Measurements from ENCODE around the gene ZBTB7C.

Gene ZBTB7C

DNA sequence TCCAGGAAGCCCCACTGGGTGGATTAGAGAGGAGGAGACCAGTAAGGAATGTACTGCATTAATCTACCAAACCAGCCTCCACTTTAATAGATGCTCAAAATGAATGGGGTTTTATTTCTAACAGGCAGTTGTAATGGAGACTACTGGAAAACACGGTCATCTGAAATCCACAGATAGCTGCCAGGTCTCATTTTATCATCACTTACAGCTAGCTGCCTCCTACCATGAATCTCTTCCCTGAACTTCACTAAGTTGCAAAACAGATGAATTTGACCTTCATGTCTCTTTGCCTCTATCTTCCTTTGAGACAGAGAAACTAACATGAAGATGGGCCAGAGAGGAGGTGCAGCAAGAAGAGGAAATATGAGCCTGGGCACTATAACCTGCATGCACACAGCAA, 21.9 kb downstream of the ZBTB7C start:
- no peak for DNase-seq

DNA sequence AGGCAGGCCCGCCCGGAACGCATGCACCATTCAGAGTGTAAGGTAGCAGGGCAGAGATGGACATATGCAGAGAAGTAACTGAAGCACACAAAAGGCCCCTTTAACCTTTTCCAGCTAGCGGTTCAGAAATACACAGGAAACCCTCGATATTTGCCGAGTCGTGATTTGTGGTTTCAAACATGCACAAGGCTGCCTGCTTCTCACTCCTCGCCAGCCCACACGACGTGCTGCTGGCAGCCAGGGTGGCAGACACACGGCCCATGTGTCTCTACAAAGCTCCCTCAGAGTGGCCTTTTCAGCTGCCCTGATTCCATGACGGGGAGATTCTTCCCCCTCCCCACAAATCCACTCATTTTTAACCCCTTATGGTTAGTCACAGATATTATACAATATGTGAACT, 23.6 kb downstream of the ZBTB7C start:
- no peak for DNase-seq

- DNase-seq: no peak
These were observed 32.2 kb downstream of the ZBTB7C start for GRCh38 chr18:48376934-48377333.

DNA sequence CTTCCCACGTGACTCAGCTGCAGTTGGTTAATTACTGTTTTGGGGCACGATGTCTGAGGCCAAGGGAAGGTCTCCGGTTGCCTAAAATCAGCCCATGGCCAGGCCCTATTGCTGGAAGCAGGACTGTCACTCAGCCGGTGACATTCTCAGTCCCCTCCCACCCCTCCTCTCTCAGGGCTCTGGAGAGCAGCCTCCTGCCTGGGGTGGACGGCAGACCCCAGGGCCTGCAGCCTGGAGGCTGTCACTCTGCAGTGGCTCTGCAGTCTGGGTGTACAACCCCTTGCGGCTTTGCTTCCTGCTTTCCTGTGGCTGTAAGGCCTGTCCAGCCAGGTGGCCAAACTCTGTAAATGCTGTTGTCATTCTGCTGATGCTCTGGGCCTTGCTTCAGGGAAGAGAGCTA, 32.8 kb downstream of the ZBTB7C start:
- DNase-seq: no peak

- no peak for DNase-seq
These were observed 33.9 kb downstream of the ZBTB7C start for GRCh38 chr18:48375150-48375800.

DNA sequence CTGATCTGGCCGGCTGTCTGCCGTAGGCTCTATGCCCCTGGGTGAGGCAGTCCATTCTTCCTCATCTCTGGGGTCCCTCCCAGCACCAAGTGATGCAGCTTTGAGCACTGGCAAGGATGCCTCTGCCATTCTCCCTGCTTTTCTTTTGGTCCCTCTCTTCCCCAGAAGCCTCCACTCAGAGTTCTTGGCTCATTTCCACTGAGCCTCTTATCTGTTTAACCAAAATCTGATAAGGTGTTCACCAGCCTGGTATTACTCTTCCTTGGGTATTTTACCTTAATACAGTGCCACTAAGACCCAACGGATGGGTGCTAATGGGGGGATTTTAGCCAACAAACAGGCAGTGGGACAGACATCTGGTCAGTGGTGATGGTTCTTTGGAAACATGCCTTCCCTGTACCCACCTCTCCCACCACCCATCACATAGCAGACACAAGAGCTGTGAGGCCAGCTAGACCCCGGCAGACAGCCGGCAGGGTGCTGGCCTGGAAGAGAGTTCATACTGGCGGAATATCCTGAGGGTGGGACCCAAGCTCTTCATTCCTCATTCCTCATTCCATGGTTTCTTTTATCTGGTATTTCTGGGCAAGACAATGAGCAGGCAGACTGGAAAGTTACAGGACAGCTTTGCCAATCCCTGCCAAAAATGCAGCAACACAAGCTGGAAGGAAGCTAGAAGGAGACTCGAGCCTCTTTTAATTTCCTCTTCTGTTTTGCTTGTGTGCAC, 34.6 kb downstream of the ZBTB7C start:
- no peak for DNase-seq

DNA sequence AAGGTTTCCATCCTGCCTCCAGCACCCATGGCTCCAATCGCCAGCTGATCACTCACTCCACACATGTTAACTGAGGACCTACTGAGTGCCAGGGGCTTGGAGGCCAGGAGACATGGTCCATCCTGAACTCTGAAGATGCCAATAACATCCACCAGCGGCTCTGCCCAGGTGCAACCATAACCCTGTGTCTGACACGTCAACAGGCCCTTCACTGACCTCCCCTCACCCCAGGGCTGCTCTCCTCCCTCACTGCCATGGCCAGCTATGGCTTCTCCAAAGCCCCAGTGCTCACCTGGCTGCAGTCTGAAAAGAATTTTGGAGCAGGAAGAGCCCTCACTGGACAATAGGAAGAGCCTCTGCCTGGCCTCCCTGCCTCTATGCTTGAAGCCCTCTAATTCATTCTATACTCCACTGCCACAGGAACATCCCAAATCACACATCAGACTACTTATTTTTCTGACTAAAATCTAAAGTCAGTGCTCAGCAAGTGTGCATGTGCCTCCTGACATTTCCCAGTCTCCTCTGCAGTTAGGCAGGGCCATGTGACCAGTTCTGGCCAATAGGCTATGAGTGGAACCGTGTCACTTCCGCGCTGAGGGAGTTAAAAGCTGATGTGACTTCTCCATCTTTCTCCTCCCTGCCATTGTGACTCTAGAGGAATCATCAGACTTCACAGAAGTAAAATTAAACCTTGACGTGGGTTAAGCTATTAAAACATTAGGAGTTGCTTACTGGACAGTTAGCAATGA, 37.2 kb downstream of the ZBTB7C start:
- DNase-seq: no peak

- DNase-seq: no peak
These were observed 41.6 kb downstream of the ZBTB7C start for GRCh38 chr18:48367557-48367956.

DNA sequence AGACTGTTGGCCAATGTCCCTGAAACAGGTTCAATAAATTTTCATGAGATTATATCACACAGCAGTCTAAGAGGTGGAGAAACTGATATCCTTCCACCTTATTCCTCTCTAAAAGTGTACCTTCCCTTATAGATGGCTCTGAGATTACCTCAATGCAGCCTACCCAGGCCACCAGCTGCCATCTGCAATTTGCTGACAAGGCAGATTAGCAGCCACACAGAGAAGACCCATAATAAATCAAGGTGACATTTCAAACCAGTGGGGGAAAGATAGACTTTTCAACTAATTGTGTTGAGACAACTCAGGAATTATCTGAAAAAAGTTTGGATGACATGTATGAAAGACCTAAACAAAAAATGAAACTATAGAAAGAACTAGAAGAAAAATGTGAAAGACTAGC, 43.2 kb downstream of the ZBTB7C start:
- no peak for DNase-seq

DNA sequence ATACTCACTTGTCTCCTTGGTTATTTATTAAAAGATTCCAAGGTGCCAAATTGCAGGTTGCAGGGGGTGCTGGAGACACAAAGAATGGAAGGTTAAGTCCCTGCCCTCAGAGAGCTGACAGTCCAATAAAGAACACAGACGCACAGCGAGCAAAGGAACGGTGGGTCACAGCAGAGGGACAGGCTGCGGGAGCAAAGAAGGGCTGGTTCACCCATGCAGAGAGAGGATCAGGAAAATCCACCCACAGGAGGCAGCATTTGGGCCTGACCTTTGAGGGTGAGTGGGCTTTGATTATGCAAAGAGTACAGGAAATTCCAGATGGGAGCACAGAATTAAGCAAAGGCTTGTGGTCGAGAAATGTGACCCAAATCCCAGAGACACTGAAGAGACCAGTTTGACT, 45.0 kb downstream of the ZBTB7C start:
- no peak for DNase-seq

GRCh38 chr18:48363175-48363574, 46.0 kb downstream of the ZBTB7C start:
- DNase-seq: no peak

DNA sequence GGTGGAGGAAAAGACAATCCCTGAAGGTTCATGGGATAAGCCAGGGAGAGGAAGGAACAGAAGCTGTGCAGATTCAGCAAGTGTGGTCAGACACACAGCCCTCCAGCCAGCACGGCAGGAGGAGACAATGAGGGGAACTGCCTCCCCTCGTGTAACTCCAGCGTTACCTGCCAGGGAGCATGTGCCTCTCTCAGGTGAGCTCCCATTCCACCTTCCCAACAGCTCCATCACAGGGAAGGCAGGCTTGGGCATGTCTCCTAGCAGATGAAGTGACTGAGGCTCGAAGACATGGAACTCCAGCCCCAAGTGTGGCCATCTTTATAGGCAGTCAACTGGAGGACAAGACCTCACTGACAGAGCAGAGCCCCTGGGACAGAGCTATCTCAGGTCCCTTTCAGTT, 47.4 kb downstream of the ZBTB7C start:
- no peak for DNase-seq

DNA sequence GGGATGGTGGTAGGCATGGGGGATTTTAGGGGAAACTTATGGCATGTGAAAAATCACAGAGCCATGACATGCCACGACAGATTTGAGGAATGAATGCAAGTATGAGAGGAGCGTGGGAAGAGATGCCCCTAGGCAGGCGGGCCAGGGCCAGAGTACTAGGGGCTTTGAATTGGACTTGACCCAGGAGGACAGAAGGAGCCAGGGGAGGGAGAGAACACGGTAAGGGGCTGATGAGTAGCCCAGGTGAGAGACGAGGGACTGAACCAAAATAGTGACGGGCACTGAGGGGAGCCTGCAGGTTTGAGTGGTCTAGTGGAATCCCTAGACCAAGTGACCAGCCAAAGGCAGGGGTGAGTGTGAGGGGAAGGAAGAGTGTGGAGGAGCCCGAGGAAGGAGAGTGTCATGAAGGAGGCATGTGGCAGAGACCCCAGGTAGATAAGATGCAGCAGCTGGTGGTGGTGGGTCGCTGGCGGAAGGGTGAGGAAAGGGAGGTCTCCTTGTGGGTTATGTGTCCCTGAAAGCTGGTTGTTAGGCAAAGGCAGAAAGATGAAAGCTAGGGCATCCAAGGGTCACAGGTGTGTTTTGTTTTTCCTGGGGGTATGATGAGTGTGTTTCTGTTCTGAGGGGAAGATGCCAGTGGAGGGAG, 48.7 kb downstream of the ZBTB7C start:
- no peak for DNase-seq

- DNase-seq: no peak
These were observed 49.6 kb downstream of the ZBTB7C start for GRCh38 chr18:48359626-48360025.

DNA sequence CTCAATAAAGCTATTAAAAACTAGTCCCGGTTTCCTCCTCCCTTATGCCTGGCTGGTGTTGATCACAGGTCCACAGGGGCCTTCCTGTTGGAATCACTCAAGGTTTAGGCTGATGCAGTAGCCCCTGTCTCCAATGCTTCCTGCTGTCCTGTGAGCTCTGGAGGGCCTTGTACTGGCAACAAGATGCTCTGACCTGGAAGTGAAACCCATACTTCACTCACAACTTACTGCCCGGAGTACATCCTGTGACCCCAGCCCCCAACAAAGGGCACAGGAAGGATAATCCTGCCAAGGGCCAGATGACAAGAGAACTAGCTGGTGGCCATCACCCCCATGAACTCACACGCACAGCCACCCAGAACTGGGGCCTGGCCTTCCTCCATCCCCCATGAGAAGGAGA, 50.3 kb downstream of the ZBTB7C start:
- DNase-seq: no peak

GRCh38 chr18:48356909-48357631, 52.1 kb downstream of the ZBTB7C start:
- no peak for DNase-seq

DNA sequence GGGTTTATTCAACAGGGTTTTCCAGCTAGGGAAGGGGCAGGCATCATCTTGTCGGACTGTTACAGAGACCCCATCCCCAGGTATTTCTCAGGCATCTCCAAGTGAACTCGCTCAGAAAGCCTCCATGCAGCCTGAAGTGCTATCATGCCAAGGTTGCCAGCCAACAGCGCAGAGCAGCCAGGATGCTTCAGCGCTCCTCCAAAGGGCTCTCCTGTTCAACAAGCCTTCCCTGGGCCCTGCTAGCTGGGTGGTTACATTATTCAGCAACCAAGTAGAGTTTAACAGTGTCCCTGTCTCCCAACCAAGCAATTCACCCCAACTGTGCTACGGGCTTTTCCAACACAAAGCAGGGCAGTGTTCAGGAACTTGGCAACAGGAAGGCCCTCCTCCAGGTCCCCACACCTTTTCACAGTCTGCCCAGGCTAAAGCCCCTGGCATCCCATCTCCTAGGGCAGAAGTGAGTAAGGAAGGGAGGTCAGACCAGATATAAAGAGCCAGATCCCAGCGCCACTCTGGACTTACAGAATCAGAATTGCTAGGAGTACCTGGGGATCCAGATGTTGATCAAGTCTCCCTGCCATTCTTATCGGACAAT, 52.9 kb downstream of the ZBTB7C start:
- DNase-seq: no peak

GRCh38 chr18:48355276-48356115, 53.7 kb downstream of the ZBTB7C start:
- DNase-seq: no peak

GRCh38 chr18:48354746-48355260, 54.4 kb downstream of the ZBTB7C start:
- no peak for DNase-seq

GRCh38 chr18:48352051-48352755, 57.0 kb downstream of the ZBTB7C start:
- DNase-seq: no peak
